Pancreas (tissue), 10 donors: ENCODE results near the gene THBS3. TPM values are rescaled to one million over a fixed set of nuclear protein-coding genes. Genes with fewer than 3 reads are reported as not detected.

Experiments
- ATAC-seq, 4 donors: fragments of 200-7000 bp; cut with Tn5 transposase; one replicate each; pipeline versions ENCODE4 v1.8.0 to v1.9.1; 2020; ENCODE audit warnings: mild to moderate bottlenecking in 4 of 4, moderate library complexity in 4 of 4
- DNase-seq, 6 donors: peaks; one replicate each; pipeline ENCODE4 v3.0.0-alpha.2; 2020
- FAIRE-seq: peaks from 2 replicates; lab custom pipeline; 2012; peaks lifted over from hg19 to GRCh38; lab: Jason Lieb, UNC
- H3K27ac ChIP-seq, 4 donors: fragments of 200-600 bp; sonication (generic); 1 replicate in 3 of 4; 2 replicates in 1 of 4; pipeline versions ENCODE4 v1.5.0 to v1.8.0; 2020
- H3K27me3 ChIP-seq, 4 donors: fragments of 200-600 bp; one replicate each; pipeline ENCODE4 v1.8.0; 2021
- H3K36me3 ChIP-seq, 3 donors: fragments of 200-600 bp; sonication (generic) in 1 of 3; one replicate each; pipeline versions ENCODE4 v1.5.0 to v1.8.0; 2020 to 2021
- H3K4me1 ChIP-seq, 3 donors: fragments of 200-600 bp; one replicate each; pipeline ENCODE4 v1.8.0; 2021
- H3K4me3 ChIP-seq, 4 donors: fragments of 200-600 bp; sonication (generic) in 2 of 4; one replicate each; pipeline versions ENCODE4 v1.5.0 to v1.8.0; 2020 to 2021
- H3K9me3 ChIP-seq, 4 donors: fragments of 200-600 bp; one replicate each; pipeline ENCODE4 v1.8.0; 2021
- CTCF ChIP-seq, 4 donors: fragments of 200-600 bp; sonication (generic) in 3 of 4; IDR thresholded peaks; one replicate each; pipeline versions ENCODE4 v1.5.0 to v1.8.0; 2021; ENCODE audit warnings: antibody characterized with exemption in 4 of 4
- WGBS, 2 donors: extraction: QIAGEN DNeasy Blood & Tissue Kit; methylation state at CpG; one replicate each; pipeline ENCODE4 v1.1.7; 2013; 5-methylcytosine and 5-hydroxymethylcytosine counted together
- intact Hi-C, 3 donors: fragments of 100-400 bp; cut with DNase I; formaldehyde crosslinking; loops; one replicate each; pipeline versions ENCODE4 v1.11.1 to v1.14.2; 2022
- polyA plus RNA-seq, 2 donors: library from polyadenylated mRNA; stranded (reverse); fragments of 200-250 nt; gene quantifications; one replicate each; pipeline ENCODE4 v1.2.3, GENCODE V29; 2013
- total RNA-seq, 6 donors: library from RNA; stranded (reverse); fragmentation: NEBNext Ultra II Directional in 4 of 6; extraction: Animal tissue kit (Norgen Biotek cat#: 25700) in 4 of 6; gene quantifications; one replicate each; pipeline versions ENCODE4 v1.2.1 to v1.2.4, GENCODE V29; 2021 to 2023
- donor health status: healthy with polysubstance abuse.
- donor health status: DM: no; HTN: no; CAD: no; lungs with moderate emphysema.
- donor health status: DM: no; HTN: no; CAD: no.
- donor health status: control.
- donor health status: control.
- donor health status: Bipolar disorder and iron deficiency.
- donor health status: DM: yes; HTN: yes; CAD: no.
- donor health status: DM: no; HTN: no; CAD: no.
- donor health status: DM: no; HTN: no; CAD: no.
- donor health status: DM: yes; HTN: yes; CAD: no.

The THBS3 gene
- total and polyA plus RNA-seq, 8 donors: 9.9 to 78.6 (median 17.3) TPM

DNA sequence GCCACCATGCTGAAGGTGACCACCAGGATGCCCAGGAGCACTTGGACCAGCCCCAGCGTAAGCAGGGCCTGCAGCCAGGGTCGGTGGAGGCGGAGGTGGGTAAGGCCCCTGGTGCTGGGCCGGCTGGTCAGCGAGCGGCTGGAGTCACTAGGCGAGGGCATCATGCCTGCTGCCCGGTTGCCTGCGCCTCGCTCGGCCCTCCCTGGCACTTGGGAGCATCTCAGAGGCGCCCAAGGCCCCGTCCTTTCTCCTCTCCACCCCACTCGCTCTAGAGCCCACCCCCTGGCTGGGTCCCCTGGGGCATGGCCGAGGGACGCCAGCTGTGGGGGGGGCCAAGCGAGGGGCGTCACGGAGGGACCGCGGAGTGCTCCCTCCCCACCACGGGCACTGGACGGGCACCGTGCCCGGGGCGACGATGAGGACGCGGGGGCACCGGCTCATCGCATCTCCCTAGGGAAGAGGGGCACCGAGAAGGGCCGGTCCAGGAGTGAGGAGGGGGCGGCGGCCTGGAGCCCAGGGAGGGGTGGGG lies 47.1 kb upstream of the THBS3 start:
- no peaks in the 10 kb centered on the region for H3K27me3 ChIP-seq
- 4 to 5% methylated on average over 16 to 35 of the region's 35 CpGs for WGBS, 2 donors
- intact Hi-C loops: loop anchor here in 2 of 3 donors (5.0 to 10.0 kb wide), 4 partner anchors 68 to 340 kb away; partner anchors contain the start of gene RUSC1 (in 2 of the 2)
- TF ChIP-seq CTCF (IDR thresholded peaks at IDR 0.05): no peak
- DNase-seq (peak in 3 of 6 donors; percentile 65 to 81 (median 68)), ATAC-seq (peak; percentile 2 to 11 (median 8)), FAIRE-seq (no peak)
- no peaks in the 10 kb centered on the region for H3K36me3 ChIP-seq
- no peaks in the 10 kb centered on the region for H3K9me3 ChIP-seq
- peaks cover 0 to 16% (median 0%) of the 10 kb centered on the region in 3 donors for H3K4me1 ChIP-seq
- H3K27ac ChIP-seq: peak overlapping the region; percentile 73 to 91 (median 80)
- H3K4me3 ChIP-seq: peak overlapping the region; percentile 69 to 87 (median 78)

DNA sequence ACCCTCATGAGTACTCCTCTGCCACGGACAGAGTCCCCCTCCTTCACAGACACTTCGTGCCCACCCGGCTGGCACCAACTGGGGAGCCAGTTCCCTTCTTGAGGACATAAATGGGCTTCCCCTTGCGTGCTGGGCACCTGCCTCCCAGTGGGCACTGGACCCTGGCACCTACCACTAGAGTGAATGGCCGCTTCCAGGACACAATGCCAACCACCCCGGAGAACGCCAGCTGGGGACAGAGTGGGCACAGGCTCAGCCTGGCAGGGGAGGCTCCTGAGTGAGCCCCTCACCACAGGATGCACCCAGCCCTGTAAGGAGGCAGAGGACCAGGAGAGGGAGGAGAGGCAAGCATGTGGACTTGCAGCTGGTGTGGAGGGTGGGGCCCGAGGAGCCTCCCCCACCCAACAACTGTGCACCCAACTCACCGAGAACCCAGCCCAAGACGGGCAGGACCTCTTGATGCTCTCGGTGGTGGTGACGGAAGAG lies 46.6 kb upstream of the THBS3 start:
- FAIRE-seq (no peak), ATAC-seq (no peak), DNase-seq (peak in 2 of 6 donors; percentile 45 to 64)
- Histone ChIP-seq H3K4me3 (peak overlapping the region; percentile 69 to 87 (median 78)), H3K27me3 (no peaks in the 10 kb centered on the region), H3K9me3 (no peaks in the 10 kb centered on the region), H3K36me3 (no peaks in the 10 kb centered on the region), H3K4me1 (peaks cover 0 to 16% (median 0%) of the 10 kb centered on the region in 3 donors), H3K27ac (no peak overlapping the region)
- no peak for TF ChIP-seq CTCF (IDR thresholded peaks at IDR 0.05)
- intact Hi-C loops: loop anchor here in 2 of 3 donors (5.0 to 10.0 kb wide), 4 partner anchors 68 to 341 kb away; partner anchors contain the start of gene RUSC1 (in 2 of the 2)
- 48 to 54% methylated on average over 12 of the region's 12 CpGs for WGBS, 2 donors

- ATAC-seq: no peak
- DNase-seq: peak in 1 of 6 donors; percentile 35
- no peaks in the 10 kb centered on the region for H3K36me3 ChIP-seq
- no peak for TF ChIP-seq CTCF (IDR thresholded peaks at IDR 0.05)
- peaks cover 0 to 16% (median 0%) of the 10 kb centered on the region in 3 donors for H3K4me1 ChIP-seq
- peak overlapping the region in 1 of 4 donors; percentile 87 for H3K4me3 ChIP-seq
- WGBS, 2 donors: 71% methylated on average over 5 of the region's 5 CpGs
- no peaks in the 10 kb centered on the region for H3K27me3 ChIP-seq
- intact Hi-C loops: loop anchor here in 2 of 3 donors (5.0 to 10.0 kb wide), 4 partner anchors 69 to 341 kb away; partner anchors contain the start of gene RUSC1 (in 2 of the 2)
- H3K9me3 ChIP-seq: no peaks in the 10 kb centered on the region
- FAIRE-seq: no peak
- H3K27ac ChIP-seq: no peak overlapping the region
Observed at GRCh38 chr1:155253797-155254196, 46.1 kb upstream of the THBS3 start.

- 80 to 82% methylated on average over 5 of the region's 5 CpGs for WGBS, 2 donors
- ATAC-seq (no peak), DNase-seq (peak in 1 of 6 donors; percentile 15), FAIRE-seq (no peak)
- peaks cover 0 to 16% (median 0%) of the 10 kb centered on the region in 3 donors for H3K4me1 ChIP-seq
- intact Hi-C loops: loop anchor here in 2 of 3 donors (5.0 to 10.0 kb wide), 4 partner anchors 69 to 342 kb away; partner anchors contain the start of gene RUSC1 (in 2 of the 2)
- TF ChIP-seq CTCF (IDR thresholded peaks at IDR 0.05): no peak
- no peaks in the 10 kb centered on the region for H3K9me3 ChIP-seq
- H3K36me3 ChIP-seq: no peaks in the 10 kb centered on the region
- H3K27me3 ChIP-seq: no peaks in the 10 kb centered on the region
- H3K4me3 ChIP-seq: no peak overlapping the region
- H3K27ac ChIP-seq: no peak overlapping the region
Observed at GRCh38 chr1:155253208-155253607, 45.5 kb upstream of the THBS3 start.
